Measurements from ENCODE around the gene OR2A7. TPM values are rescaled to one million over a fixed set of nuclear protein-coding genes. Genes with fewer than 3 reads are reported as not detected.
A peak's percentile ranks its signal among the peaks of the same experiment; 100 is the strongest.
"Not testable (repeated sequence)": the region's sequence is repeated elsewhere in the genome, so short reads cannot be mapped to it uniquely, and the experiment has no call there.

OR2A7 gene
- total and polyA plus RNA-seq, 2 of the 8 experiments (the other 6 are each of a cell fraction or from before 2014, with no cell fraction given) = 1.9 to 3.3 TPM

- H3K79me2 ChIP-seq (ENCODE audit: control insufficient read depth in 1 of 2, insufficient read depth in 2 of 2, low read length in 2 of 2); POLR2A ChIA-PET (ENCODE audit: partially characterized antibody); H2BK120ac ChIP-seq (replicated peaks; ENCODE audit: low read depth, low read length); H2BK15ac ChIP-seq (ENCODE audit: low read length); H3K4me2 ChIP-seq (ENCODE audit: insufficient read depth in 1 of 2, low read depth in 2 of 2, low read length in 2 of 2); H3K4me1 ChIP-seq (replicated peaks in 1 of 4; ENCODE audit: control insufficient read depth in 3 of 4, insufficient read depth in 4 of 4, low read length in 3 of 4); H3K14ac ChIP-seq (ENCODE audit: insufficient read length); H3K79me1 ChIP-seq (ENCODE audit: low read depth, low read length); H3K36me3 ChIP-seq (ENCODE audit: control insufficient read depth in 2 of 4, insufficient read depth in 4 of 4, low read length in 3 of 4); H4K5ac ChIP-seq (ENCODE audit: insufficient read length, low read depth, low read length); H4K20me1 ChIP-seq (replicated peaks in 1 of 2; ENCODE audit: control insufficient read depth in 1 of 2, insufficient read depth in 2 of 2, low read length in 2 of 2); H3K23ac ChIP-seq (ENCODE audit: insufficient read length); H2BK12ac ChIP-seq (ENCODE audit: low read depth, low read length); H4K91ac ChIP-seq (replicated peaks; ENCODE audit: insufficient read length, low read length); H3K18ac ChIP-seq (ENCODE audit: extremely low read depth, low read length); H3K27ac ChIP-seq (ENCODE audit: low read depth, low read length); H3K56ac ChIP-seq (replicated peaks; ENCODE audit: insufficient read length, low read depth, low read length); H2BK20ac ChIP-seq (ENCODE audit: low read length); H3K4ac ChIP-seq (replicated peaks; ENCODE audit: insufficient read length, low read depth, low read length); H3K23me2 ChIP-seq (ENCODE audit: low read depth, low read length); H2AFZ ChIP-seq (ENCODE audit: low read length); H2AK5ac ChIP-seq (ENCODE audit: low read depth, low read length); DNase-seq (ENCODE audit: low read depth in 1 of 2, low spot score in 2 of 2); CTCF ChIA-PET (ENCODE audit: partially characterized antibody); H3K9ac ChIP-seq (replicated peaks in 1 of 4; ENCODE audit: extremely low read depth in 1 of 4, low read depth in 3 of 4, low read length in 3 of 4); H2BK5ac ChIP-seq (ENCODE audit: low read depth, low read length); H3K27me3 ChIP-seq (replicated peaks in 1 of 4; ENCODE audit: control insufficient read depth in 3 of 4, extremely low read depth in 1 of 4, insufficient read depth in 3 of 4, low read length in 3 of 4); H4K8ac ChIP-seq (ENCODE audit: extremely low read depth, insufficient read depth, low read length); H3K4me3 ChIP-seq (ENCODE audit: extremely low read depth in 1 of 4, insufficient read depth in 2 of 4, low read depth in 3 of 4, low read length in 4 of 4); H3K9me3 ChIP-seq (ENCODE audit: insufficient read depth in 2 of 2, low read depth in 1 of 2, low read length in 1 of 2): not testable (repeated sequence)
- WGBS, 2 experiments (ENCODE audit: extremely low coverage in 1 of 2, insufficient coverage in 1 of 2, insufficient read length in 1 of 2, insufficient replicate concordance in 2 of 2, low coverage in 1 of 2, low lambda C conversion rate in 2 of 2, missing lambda C conversion rate in 1 of 2) = 85% methylated on average over 2 of the region's 2 CpGs; no CpG with 5 or more reads in 1 of the 2 experiments
- FAIRE-seq = peak; percentile 78
Observed at GRCh38 chr7:144311872-144312469, 47.4 kb upstream of the OR2A7 start, which contains the start of gene OR2A1. Gene OR2A1, plus strand, starts transcription at chr7:144312419. Its CDS starts 5,706 bp downstream, at chr7:144318125.

- H2BK20ac ChIP-seq (ENCODE audit: low read length); H3K36me3 ChIP-seq (ENCODE audit: control insufficient read depth in 2 of 4, insufficient read depth in 4 of 4, low read length in 3 of 4); POLR2A ChIA-PET (ENCODE audit: partially characterized antibody); H3K18ac ChIP-seq (ENCODE audit: extremely low read depth, low read length); H3K27ac ChIP-seq (ENCODE audit: low read depth, low read length); H2BK15ac ChIP-seq (ENCODE audit: low read length); H3K56ac ChIP-seq (replicated peaks; ENCODE audit: insufficient read length, low read depth, low read length); DNase-seq (ENCODE audit: low read depth in 1 of 2, low spot score in 2 of 2); H3K79me2 ChIP-seq (ENCODE audit: control insufficient read depth in 1 of 2, insufficient read depth in 2 of 2, low read length in 2 of 2); H2AFZ ChIP-seq (ENCODE audit: low read length); H3K4me3 ChIP-seq (ENCODE audit: extremely low read depth in 1 of 4, insufficient read depth in 2 of 4, low read depth in 3 of 4, low read length in 4 of 4); H4K5ac ChIP-seq (ENCODE audit: insufficient read length, low read depth, low read length); H4K8ac ChIP-seq (ENCODE audit: extremely low read depth, insufficient read depth, low read length); H2AK5ac ChIP-seq (ENCODE audit: low read depth, low read length); H4K20me1 ChIP-seq (replicated peaks in 1 of 2; ENCODE audit: control insufficient read depth in 1 of 2, insufficient read depth in 2 of 2, low read length in 2 of 2); H3K23me2 ChIP-seq (ENCODE audit: low read depth, low read length); H3K14ac ChIP-seq (ENCODE audit: insufficient read length); H3K4me2 ChIP-seq (ENCODE audit: insufficient read depth in 1 of 2, low read depth in 2 of 2, low read length in 2 of 2); H3K23ac ChIP-seq (ENCODE audit: insufficient read length); H3K27me3 ChIP-seq (replicated peaks in 1 of 4; ENCODE audit: control insufficient read depth in 3 of 4, extremely low read depth in 1 of 4, insufficient read depth in 3 of 4, low read length in 3 of 4); CTCF ChIA-PET (ENCODE audit: partially characterized antibody); H3K4me1 ChIP-seq (replicated peaks in 1 of 4; ENCODE audit: control insufficient read depth in 3 of 4, insufficient read depth in 4 of 4, low read length in 3 of 4); H2BK120ac ChIP-seq (replicated peaks; ENCODE audit: low read depth, low read length); H2BK5ac ChIP-seq (ENCODE audit: low read depth, low read length); H2BK12ac ChIP-seq (ENCODE audit: low read depth, low read length); H3K79me1 ChIP-seq (ENCODE audit: low read depth, low read length); H3K9me3 ChIP-seq (ENCODE audit: insufficient read depth in 2 of 2, low read depth in 1 of 2, low read length in 1 of 2); H4K91ac ChIP-seq (replicated peaks; ENCODE audit: insufficient read length, low read length); H3K4ac ChIP-seq (replicated peaks; ENCODE audit: insufficient read length, low read depth, low read length); FAIRE-seq; H3K9ac ChIP-seq (replicated peaks in 1 of 4; ENCODE audit: extremely low read depth in 1 of 4, low read depth in 3 of 4, low read length in 3 of 4): not testable (repeated sequence)
- WGBS, 2 experiments (ENCODE audit: extremely low coverage in 1 of 2, insufficient coverage in 1 of 2, insufficient read length in 1 of 2, insufficient replicate concordance in 2 of 2, low coverage in 1 of 2, low lambda C conversion rate in 2 of 2, missing lambda C conversion rate in 1 of 2) = 89% methylated on average over 1 of the region's 2 CpGs; no CpG with 5 or more reads in 1 of the 2 experiments
Observed at GRCh38 chr7:144311218-144311617, 46.6 kb upstream of the OR2A7 start.

Data from H1 (cell line).